Gastrocnemius medialis (tissue), 4 donors: ENCODE data around the gene MINDY4B. TPM values are rescaled to one million over a fixed set of nuclear protein-coding genes. Genes with fewer than 3 reads are reported as not detected.

ENCODE experiments used
- ATAC-seq, 2 donors: fragments of 150-250 bp; one replicate each; pipeline ENCODE4 v1.9.1; 2016
- DNase-seq, 2 donors: peaks; one replicate each; pipeline ENCODE4 v3.0.0-alpha.2; 2019
- H3K27ac ChIP-seq, 4 donors: fragments of 200-600 bp; sonication (generic); 1 replicate in 1 of 4; 2 replicates in 3 of 4; pipeline ENCODE4 v1.5.1; 2016 to 2018; ENCODE audit warnings: mild to moderate bottlenecking in 2 of 4, moderate library complexity in 1 of 4
- H3K27me3 ChIP-seq, 3 donors: fragments of 200-600 bp; sonication (generic) in 2 of 3; 1 replicate in 1 of 3; 2 replicates in 2 of 3; pipeline versions ENCODE4 v1.5.1 to v1.6.0; 2016 to 2019; ENCODE audit warnings: mild to moderate bottlenecking in 1 of 3, moderate library complexity in 1 of 3
- H3K36me3 ChIP-seq, 2 donors: fragments of 200-600 bp; sonication (generic) in 1 of 2; one replicate each; pipeline ENCODE4 v1.5.1; 2017 to 2018
- H3K4me1 ChIP-seq, 2 donors: fragments of 200-600 bp; sonication (generic) in 1 of 2; one replicate each; pipeline ENCODE4 v1.5.1; 2016 to 2017; ENCODE audit warnings: mild to moderate bottlenecking in 2 of 2
- H3K4me3 ChIP-seq, 4 donors: fragments of 200-600 bp; sonication (generic) in 3 of 4; 1 replicate in 1 of 4; 2 replicates in 3 of 4; pipeline ENCODE4 v1.5.1; 2016 to 2019; ENCODE audit warnings: mild to moderate bottlenecking in 2 of 4
- H3K9me3 ChIP-seq, 3 donors: fragments of 200-600 bp; sonication (generic) in 2 of 3; 1 replicate in 1 of 3; 2 replicates in 2 of 3; pipeline ENCODE4 v1.5.1; 2016 to 2019
- CTCF ChIP-seq, 5 experiments: fragments of 450-650 bp in 3 of 5; fragments of 200-600 bp in 2 of 5; sonication (generic) in 2 of 5; IDR thresholded peaks in 4 of 5; conservative IDR thresholded peaks in 1 of 5; 1 replicate in 4 of 5; 2 replicates in 1 of 5; pipeline ENCODE4 v1.5.1; 2016 to 2019; ENCODE audit warnings: antibody characterized with exemption in 5 of 5, mild to moderate bottlenecking in 3 of 5, moderate library complexity in 3 of 5
- POLR2A ChIP-seq, 2 donors: fragments of 450-650 bp; IDR thresholded peaks; one replicate each; pipeline ENCODE4 v1.6.1; 2017; ENCODE audit warnings: antibody characterized with exemption in 2 of 2, mild to moderate bottlenecking in 2 of 2, moderate library complexity in 2 of 2
- in situ Hi-C, 4 donors: fragments of 200-750 bp; cut with MboI; loops; one replicate each; pipeline versions ENCODE4 v1.15.0 to v1.8.0; 2017; ENCODE audit warnings: low sequenced_read_pairs in 4 of 4
- intact Hi-C: fragments of 100-400 bp; cut with DNase I; formaldehyde crosslinking; loops from one replicate; pipeline ENCODE4 v1.15.1; 2023; ENCODE audit warnings: low total_unique reads
- total RNA-seq, 4 donors: library from RNA; depleted of rRNA; stranded (reverse); fragments of >200 nt; gene quantifications; one replicate each; pipeline versions ENCODE4 v1.1.0 to v1.2.3, GENCODE V29; 2016

The MINDY4B gene
- total RNA-seq, 4 donors from 2014 or later: not detected

- H3K4me1 ChIP-seq: no peaks in the 10 kb centered on the region
- H3K9me3 ChIP-seq: no peaks in the 10 kb centered on the region
- TF ChIP-seq CTCF (IDR thresholded peaks at IDR 0.05 in 4 of 5, conservative IDR thresholded peaks at IDR 0.05 in 1 of 5) (no peak), POLR2A (IDR thresholded peaks at IDR 0.05) (no peak)
- no peak for DNase-seq
- H3K36me3 ChIP-seq: no peaks in the 10 kb centered on the region
- no peak overlapping the region for H3K4me3 ChIP-seq
- H3K27me3 ChIP-seq: no peaks in the 10 kb centered on the region
- ATAC-seq: no peak
- intact Hi-C loops: no loop called here
- in situ Hi-C loops: no loop called here
- H3K27ac ChIP-seq: no peak overlapping the region
These were observed 14.9 kb downstream of the MINDY4B start for GRCh38 chr3:150890295-150890694.

DNA sequence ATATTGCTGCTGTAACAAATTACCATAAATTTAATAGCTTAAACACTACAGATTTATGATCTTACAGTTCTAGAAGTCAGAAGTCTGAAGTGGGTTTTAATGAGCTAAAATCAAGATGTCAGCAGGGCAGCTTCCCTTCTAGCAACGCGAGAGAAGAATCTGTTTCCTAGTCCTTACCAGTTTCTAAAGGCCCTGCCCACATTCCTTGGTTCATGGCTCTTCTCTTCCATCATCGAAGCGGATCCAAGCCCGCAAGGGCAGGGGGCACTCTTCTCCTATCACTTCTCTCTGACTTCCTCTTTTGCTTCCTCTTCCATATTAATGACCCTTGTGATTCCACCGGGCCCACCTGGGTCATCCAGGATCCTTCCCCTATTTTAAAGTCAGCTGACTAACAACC, 16.1 kb downstream of the MINDY4B start:
- TF ChIP-seq POLR2A (IDR thresholded peaks at IDR 0.05) (no peak), CTCF (IDR thresholded peaks at IDR 0.05 in 4 of 5, conservative IDR thresholded peaks at IDR 0.05 in 1 of 5) (no peak)
- no peaks in the 10 kb centered on the region for H3K27me3 ChIP-seq
- no peaks in the 10 kb centered on the region for H3K9me3 ChIP-seq
- no peak overlapping the region for H3K4me3 ChIP-seq
- intact Hi-C loops (no loop called here), in situ Hi-C loops (no loop called here)
- H3K36me3 ChIP-seq: no peaks in the 10 kb centered on the region
- H3K27ac ChIP-seq: no peak overlapping the region
- no peaks in the 10 kb centered on the region for H3K4me1 ChIP-seq
- ATAC-seq (no peak), DNase-seq (no peak)

GRCh38 chr3:150887031-150887430, 18.2 kb downstream of the MINDY4B start:
- Histone ChIP-seq H3K36me3 (no peaks in the 10 kb centered on the region), H3K9me3 (no peaks in the 10 kb centered on the region), H3K4me1 (no peaks in the 10 kb centered on the region), H3K27me3 (peaks cover 0 to 5% (median 0%) of the 10 kb centered on the region in 3 donors), H3K27ac (no peak overlapping the region), H3K4me3 (no peak overlapping the region)
- DNase-seq (no peak), ATAC-seq (no peak)
- intact Hi-C loops: no loop called here
- TF ChIP-seq POLR2A (IDR thresholded peaks at IDR 0.05) (no peak), CTCF (IDR thresholded peaks at IDR 0.05 in 4 of 5, conservative IDR thresholded peaks at IDR 0.05 in 1 of 5) (no peak)
- in situ Hi-C loops: no loop called here

DNA sequence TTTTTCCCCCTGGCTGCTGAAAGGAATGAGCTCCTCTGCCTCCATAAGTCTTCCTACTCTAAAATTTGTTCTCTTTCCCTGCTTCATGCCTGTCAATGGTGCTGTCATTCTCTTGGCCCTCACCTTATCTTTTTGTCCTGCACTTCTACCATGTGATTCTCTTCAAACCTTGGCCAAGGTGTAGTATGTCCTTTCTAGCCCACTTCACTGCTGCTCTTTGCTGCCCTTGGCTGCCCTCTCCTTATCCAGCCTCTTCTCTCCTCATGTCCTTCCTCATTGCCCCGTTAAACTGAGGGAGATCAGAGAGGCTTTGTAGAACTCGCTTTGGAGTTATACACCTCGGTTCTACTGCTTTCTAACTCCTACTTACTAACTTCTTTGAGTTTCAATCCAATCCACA, 19.7 kb downstream of the MINDY4B start:
- no peak for TF ChIP-seq POLR2A (IDR thresholded peaks at IDR 0.05)
- TF ChIP-seq CTCF (IDR thresholded peaks at IDR 0.05 in 4 of 5, conservative IDR thresholded peaks at IDR 0.05 in 1 of 5): no peak
- ATAC-seq: no peak

DNA sequence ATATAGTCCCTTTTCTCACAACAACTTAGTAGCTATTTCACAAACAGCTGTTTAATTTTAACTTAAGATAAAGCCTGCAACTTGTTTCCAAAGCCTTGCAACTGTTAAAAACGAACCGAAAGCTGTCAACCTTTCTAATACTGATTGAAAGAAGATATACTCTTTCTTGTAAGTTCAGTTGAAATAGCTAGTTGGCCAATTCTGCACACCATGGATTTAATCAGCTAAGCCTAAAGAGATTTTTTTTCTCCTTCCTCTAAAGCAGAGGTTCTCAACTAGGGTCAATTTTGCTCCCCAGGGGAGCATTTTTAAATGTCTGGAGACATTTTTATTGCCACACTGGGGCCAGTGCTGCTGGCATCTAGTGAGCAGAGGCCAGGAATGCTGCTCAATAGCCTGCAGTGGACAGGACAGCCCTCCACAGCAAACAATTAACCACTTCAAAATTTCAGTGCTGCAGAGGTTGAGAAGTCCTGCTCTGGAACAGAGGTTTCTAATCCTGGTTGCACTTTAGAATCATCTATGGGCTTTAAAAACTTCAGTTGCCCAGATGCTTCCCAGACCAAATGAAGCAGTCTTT, 26.2 kb downstream of the MINDY4B start:
- Histone ChIP-seq H3K4me3 (no peak overlapping the region), H3K4me1 (no peaks in the 10 kb centered on the region), H3K36me3 (no peaks in the 10 kb centered on the region), H3K9me3 (no peaks in the 10 kb centered on the region), H3K27ac (no peak overlapping the region), H3K27me3 (peaks cover 0 to 5% (median 0%) of the 10 kb centered on the region in 3 donors)
- in situ Hi-C loops: no loop called here
- ATAC-seq: no peak
- TF ChIP-seq CTCF (IDR thresholded peaks at IDR 0.05 in 4 of 5, conservative IDR thresholded peaks at IDR 0.05 in 1 of 5) (no peak), POLR2A (IDR thresholded peaks at IDR 0.05) (no peak)
- DNase-seq: no peak
- intact Hi-C loops: no loop called here

More for the DNA sequence above, 19.7 kb downstream of the MINDY4B start:
- no peak for DNase-seq
- Histone ChIP-seq H3K27me3 (peaks cover 0 to 5% (median 0%) of the 10 kb centered on the region in 3 donors), H3K36me3 (no peaks in the 10 kb centered on the region), H3K27ac (no peak overlapping the region), H3K4me3 (no peak overlapping the region), H3K9me3 (no peaks in the 10 kb centered on the region), H3K4me1 (no peaks in the 10 kb centered on the region)
- intact Hi-C loops: no loop called here
- in situ Hi-C loops: no loop called here
